ENCODE measurements around the gene ATF6.

Gene ATF6

DNA sequence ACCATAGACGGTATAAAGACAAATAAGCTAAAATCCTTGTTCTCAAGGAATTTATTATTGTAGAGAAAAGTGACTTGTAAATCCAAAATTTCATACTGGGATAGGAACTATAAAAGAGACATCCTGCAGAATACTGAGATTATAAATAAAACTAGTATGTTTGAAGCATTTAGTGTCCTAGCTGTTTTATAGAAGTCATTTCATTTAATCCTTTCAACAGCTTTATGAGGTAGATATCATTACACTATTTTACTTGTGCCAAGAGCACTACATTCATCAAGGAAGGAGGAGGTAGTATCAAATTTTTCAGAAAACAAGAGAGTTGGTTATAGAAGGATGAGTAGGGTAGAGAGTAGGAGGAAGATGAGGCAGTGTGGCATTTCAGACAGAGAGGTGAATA is 119.6 kb downstream of the ATF6 start:
- H3K4me2 ChIP-seq (ENCODE audit: low read length) = no peak overlapping the region
- H3K4me1 ChIP-seq (ENCODE audit: control insufficient read depth, low read length) = no peaks in the 10 kb centered on the region
- H3K27me3 ChIP-seq (ENCODE audit: control insufficient read depth, low read length) = no peaks in the 10 kb centered on the region
- H3K36me3 ChIP-seq (ENCODE audit: control insufficient read depth, low read length) = peaks cover 4% of the 10 kb centered on the region; the same call in 1 of the 2 replicates
- TF ChIP-seq, protein P1, sequence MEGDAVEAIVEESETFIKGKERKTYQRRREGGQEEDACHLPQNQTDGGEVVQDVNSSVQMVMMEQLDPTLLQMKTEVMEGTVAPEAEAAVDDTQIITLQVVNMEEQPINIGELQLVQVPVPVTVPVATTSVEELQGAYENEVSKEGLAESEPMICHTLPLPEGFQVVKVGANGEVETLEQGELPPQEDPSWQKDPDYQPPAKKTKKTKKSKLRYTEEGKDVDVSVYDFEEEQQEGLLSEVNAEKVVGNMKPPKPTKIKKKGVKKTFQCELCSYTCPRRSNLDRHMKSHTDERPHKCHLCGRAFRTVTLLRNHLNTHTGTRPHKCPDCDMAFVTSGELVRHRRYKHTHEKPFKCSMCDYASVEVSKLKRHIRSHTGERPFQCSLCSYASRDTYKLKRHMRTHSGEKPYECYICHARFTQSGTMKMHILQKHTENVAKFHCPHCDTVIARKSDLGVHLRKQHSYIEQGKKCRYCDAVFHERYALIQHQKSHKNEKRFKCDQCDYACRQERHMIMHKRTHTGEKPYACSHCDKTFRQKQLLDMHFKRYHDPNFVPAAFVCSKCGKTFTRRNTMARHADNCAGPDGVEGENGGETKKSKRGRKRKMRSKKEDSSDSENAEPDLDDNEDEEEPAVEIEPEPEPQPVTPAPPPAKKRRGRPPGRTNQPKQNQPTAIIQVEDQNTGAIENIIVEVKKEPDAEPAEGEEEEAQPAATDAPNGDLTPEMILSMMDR (IDR thresholded peaks at IDR 0.05; ENCODE audit: low read depth, low read length, poor library complexity, severe bottlenecking) = no peak
- TF ChIP-seq EZH2phosphoT487 (IDR thresholded peaks at IDR 0.05; ENCODE audit: borderline replicate concordance, low read length) = no peak
- H3K4me3 ChIP-seq (ENCODE audit: low read length) = no peak overlapping the region
- H3K27ac ChIP-seq (ENCODE audit: low read depth, low read length) = no peak overlapping the region
- H3K79me2 ChIP-seq (ENCODE audit: control insufficient read depth, low read length) = no peaks in the 10 kb centered on the region
- no peaks in the 10 kb centered on the region for H3K9me3 ChIP-seq (ENCODE audit: control insufficient read depth, insufficient read depth, low read length)
- H4K20me1 ChIP-seq (ENCODE audit: control insufficient read depth, insufficient read depth, low read depth, low read length) = no peaks in the 10 kb centered on the region
- no peaks in the 10 kb centered on the region for H3K9me2 ChIP-seq (replicated peaks; ENCODE audit: control insufficient read depth, low read length)
- H3F3A ChIP-seq (ENCODE audit: control insufficient read depth, insufficient read depth) = no peaks in the 10 kb centered on the region

DNA sequence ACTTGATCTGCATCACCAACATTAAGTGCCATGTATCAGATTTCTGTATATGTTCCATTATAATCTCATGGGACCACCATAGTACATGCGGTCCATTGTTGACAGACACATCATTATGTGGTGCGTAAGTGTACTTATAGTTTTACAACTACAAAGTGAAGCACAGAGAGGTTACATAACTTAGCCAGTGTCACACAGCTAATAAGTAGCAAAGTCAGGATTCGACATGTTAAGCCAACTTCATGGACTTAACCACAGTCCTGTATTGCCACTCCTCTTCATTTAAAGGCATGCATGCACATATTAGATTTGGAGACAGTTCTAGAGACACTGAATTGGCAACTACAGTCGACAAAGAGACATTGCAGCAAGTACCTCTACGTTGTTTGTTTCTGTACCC is 120.5 kb downstream of the ATF6 start:
- H3K27me3 ChIP-seq (ENCODE audit: control insufficient read depth, low read length) = no peaks in the 10 kb centered on the region
- no peak for TF ChIP-seq EZH2phosphoT487 (IDR thresholded peaks at IDR 0.05; ENCODE audit: borderline replicate concordance, low read length)
- TF ChIP-seq, protein P1 (IDR thresholded peaks at IDR 0.05; ENCODE audit: low read depth, low read length, poor library complexity, severe bottlenecking) = no peak
- H3K4me1 ChIP-seq (ENCODE audit: control insufficient read depth, low read length) = no peaks in the 10 kb centered on the region
- H3K27ac ChIP-seq (ENCODE audit: low read depth, low read length) = no peak overlapping the region
- no peaks in the 10 kb centered on the region for H3K9me2 ChIP-seq (replicated peaks; ENCODE audit: control insufficient read depth, low read length)
- peaks cover 4% of the 10 kb centered on the region; the same call in 1 of the 2 replicates for H3K36me3 ChIP-seq (ENCODE audit: control insufficient read depth, low read length)
- H3K9me3 ChIP-seq (ENCODE audit: control insufficient read depth, insufficient read depth, low read length) = no peaks in the 10 kb centered on the region
- no peak overlapping the region for H3K4me2 ChIP-seq (ENCODE audit: low read length)
- no peaks in the 10 kb centered on the region for H4K20me1 ChIP-seq (ENCODE audit: control insufficient read depth, insufficient read depth, low read depth, low read length)
- H3K79me2 ChIP-seq (ENCODE audit: control insufficient read depth, low read length) = no peaks in the 10 kb centered on the region
- no peak overlapping the region for H3K4me3 ChIP-seq (ENCODE audit: low read length)
- no peaks in the 10 kb centered on the region for H3F3A ChIP-seq (ENCODE audit: control insufficient read depth, insufficient read depth)

DNA sequence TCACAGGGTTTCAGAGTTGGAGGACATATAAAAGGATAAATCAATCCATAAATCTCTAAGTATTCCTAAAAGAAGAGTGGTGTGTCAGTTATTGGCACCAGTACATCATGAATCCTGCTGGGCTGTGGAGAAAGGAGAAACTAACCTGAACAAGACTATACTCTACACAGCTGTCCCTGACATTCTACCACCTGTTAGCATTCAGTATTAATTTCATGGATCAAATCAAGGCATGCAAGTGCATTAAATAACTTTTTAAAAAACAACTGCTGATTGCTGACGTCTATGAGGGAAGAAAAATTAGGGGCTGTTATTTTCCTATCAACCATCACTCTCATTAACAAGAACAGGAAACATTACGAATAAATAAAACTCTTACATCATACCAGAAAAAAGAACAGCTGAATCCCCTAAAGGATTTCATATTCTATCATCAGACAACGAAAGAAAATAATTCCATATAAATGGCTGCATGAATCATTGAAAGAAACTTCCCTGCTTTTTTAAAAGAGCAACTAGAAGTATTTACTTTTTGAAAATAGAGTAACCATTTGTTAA is 121.7 kb downstream of the ATF6 start:
- TF ChIP-seq, protein P1 (IDR thresholded peaks at IDR 0.05; ENCODE audit: low read depth, low read length, poor library complexity, severe bottlenecking) = no peak
- TF ChIP-seq EZH2phosphoT487 (IDR thresholded peaks at IDR 0.05; ENCODE audit: borderline replicate concordance, low read length) = no peak
- no peak overlapping the region for H3K27ac ChIP-seq (ENCODE audit: low read depth, low read length)
- no peaks in the 10 kb centered on the region for H3K9me3 ChIP-seq (ENCODE audit: control insufficient read depth, insufficient read depth, low read length)
- H4K20me1 ChIP-seq (ENCODE audit: control insufficient read depth, insufficient read depth, low read depth, low read length) = no peaks in the 10 kb centered on the region
- H3K36me3 ChIP-seq (ENCODE audit: control insufficient read depth, low read length) = peaks cover 4% of the 10 kb centered on the region; the same call in 1 of the 2 replicates
- no peaks in the 10 kb centered on the region for H3K27me3 ChIP-seq (ENCODE audit: control insufficient read depth, low read length)
- H3K4me1 ChIP-seq (ENCODE audit: control insufficient read depth, low read length) = no peaks in the 10 kb centered on the region
- H3K4me2 ChIP-seq (ENCODE audit: low read length) = no peak overlapping the region
- H3K9me2 ChIP-seq (replicated peaks; ENCODE audit: control insufficient read depth, low read length) = no peaks in the 10 kb centered on the region
- no peaks in the 10 kb centered on the region for H3K79me2 ChIP-seq (ENCODE audit: control insufficient read depth, low read length)
- no peaks in the 10 kb centered on the region for H3F3A ChIP-seq (ENCODE audit: control insufficient read depth, insufficient read depth)
- H3K4me3 ChIP-seq (ENCODE audit: low read length) = no peak overlapping the region

All from DOHH2 (cell line).